Spleen (tissue), 11 donors: ENCODE results near the gene ANO1. TPM values are rescaled to one million over a fixed set of nuclear protein-coding genes. Genes with fewer than 3 reads are reported as not detected.

Experiments used
- DNase-seq: peaks from one replicate; pipeline ENCODE4 v3.0.0-alpha.2; 2020
- H3K27ac ChIP-seq, 8 donors: fragments of 200-600 bp; sonication (generic) in 7 of 8; 1 replicate in 4 of 8; 2 replicates in 4 of 8; pipeline versions ENCODE4 v1.5.0 to v1.8.0; 2016 to 2021; ENCODE audit warnings: inconsistent platforms in 4 of 8, mild to moderate bottlenecking in 4 of 8, moderate library complexity in 1 of 8
- H3K27me3 ChIP-seq, 7 donors: fragments of 200-600 bp; sonication (generic) in 6 of 7; replicated peaks in 1 of 7; 1 replicate in 4 of 7; 2 replicates in 3 of 7; pipeline versions ENCODE4 v1.5.0 to v1.8.0; 2016 to 2021; ENCODE audit warnings: inconsistent platforms in 3 of 7, mild to moderate bottlenecking in 1 of 7
- H3K36me3 ChIP-seq, 6 donors: fragments of 200-600 bp; sonication (generic) in 5 of 6; 1 replicate in 4 of 6; 2 replicates in 2 of 6; pipeline versions ENCODE4 v1.5.0 to v1.8.0; 2016 to 2021; ENCODE audit warnings: inconsistent platforms in 2 of 6
- H3K4me1 ChIP-seq, 6 donors: fragments of 200-600 bp; sonication (generic) in 5 of 6; 1 replicate in 3 of 6; 2 replicates in 3 of 6; pipeline versions ENCODE4 v1.5.0 to v1.8.0; 2016 to 2021; ENCODE audit warnings: inconsistent platforms in 3 of 6
- H3K4me3 ChIP-seq, 8 donors: fragments of 200-600 bp; sonication (generic) in 7 of 8; 1 replicate in 4 of 8; 2 replicates in 4 of 8; pipeline versions ENCODE4 v1.5.0 to v1.8.0; 2016 to 2021; ENCODE audit warnings: inconsistent platforms in 4 of 8, mild to moderate bottlenecking in 4 of 8, moderate library complexity in 2 of 8
- H3K9me3 ChIP-seq, 8 donors: fragments of 200-600 bp; sonication (generic) in 7 of 8; 1 replicate in 4 of 8; 2 replicates in 4 of 8; pipeline versions ENCODE4 v1.5.0 to v1.8.0; 2016 to 2021; ENCODE audit warnings: inconsistent platforms in 4 of 8
- POLR2A ChIP-seq, 3 donors: fragments of 450-650 bp; IDR thresholded peaks; one replicate each; pipeline ENCODE4 v1.5.1; 2017; ENCODE audit warnings: antibody characterized with exemption in 3 of 3, mild to moderate bottlenecking in 1 of 3
- POLR2AphosphoS5 ChIP-seq, 3 donors: sonication (generic); formaldehyde crosslinking; IDR thresholded peaks; one replicate each; pipeline ENCODE4 v1.5.1; 2017; ENCODE audit warnings: antibody characterized with exemption in 3 of 3
- WGBS, 5 donors: extraction: QIAGEN DNeasy Blood & Tissue Kit in 3 of 5; methylation state at CpG; one replicate each; pipeline versions ENCODE4 v1.1.5 to v1.1.7; 2013 to 2018; 5-methylcytosine and 5-hydroxymethylcytosine counted together
- intact Hi-C: fragments of 100-400 bp; cut with DNase I; formaldehyde crosslinking; loops from one replicate; pipeline ENCODE4 v1.15.0; 2023; ENCODE audit warnings: low total_unique reads
- polyA plus RNA-seq, 3 donors: library from polyadenylated mRNA; stranded (reverse); fragments of 200-250 nt; gene quantifications; one replicate each; pipeline ENCODE4 v1.2.1, GENCODE V29; 2013
- total RNA-seq, 7 donors: library from RNA; depleted of rRNA in 3 of 7; stranded (reverse); fragments of >200 nt in 3 of 7; fragmentation: NEBNext Ultra II Directional in 4 of 7; extraction: Animal tissue kit (Norgen Biotek cat#: 25700) in 4 of 7; gene quantifications; one replicate each; pipeline versions ENCODE4 v1.1.0 to v1.2.1, GENCODE V29; 2016 to 2021
- TF ChIP-seq, protein P1 (sequence below), 11 experiments: fragments of 200-600 bp in 7 of 11; fragments of 450-650 bp in 4 of 11; sonication (generic) in 4 of 11; IDR thresholded peaks in 8 of 11; conservative IDR thresholded peaks in 3 of 11; 1 replicate in 7 of 11; 2 replicates in 4 of 11; pipeline versions ENCODE4 v1.4.0 to v1.8.0; 2016 to 2021; ENCODE audit warnings: antibody characterized with exemption in 11 of 11, inconsistent platforms in 4 of 11, mild to moderate bottlenecking in 1 of 11
- donor health status: healthy with polysubstance abuse.
- donor health status: DM: no; HTN: no; CAD: no; lungs with moderate emphysema.
- donor health status: DM: no; HTN: no; CAD: no.
- donor health status: Bipolar disorder and iron deficiency.
- donor health status: healthy.
- donor health status: DM: no; HTN: no; CAD: no.
- donor health status: DM: yes; HTN: yes; CAD: no.

The ANO1 gene
- total and polyA plus RNA-seq, 10 donors = 0.22 to 1.2 (median 0.62) TPM

- intact Hi-C loops = no loop called here
- 64 to 72% (median 65%) methylated on average over 13 to 14 of the region's 14 CpGs for whole genome bisulfite sequencing, 5 donors
- no peak for DNase-seq
Observed at GRCh38 chr11:70122490-70123198, 44.5 kb downstream of the ANO1 start.

GRCh38 chr11:70123711-70124110 lies 45.6 kb downstream of the ANO1 start:
- H3K4me1 ChIP-seq = peaks cover 0 to 10% (median 0%) of the 10 kb centered on the region in 6 donors
- no peak for TF ChIP-seq POLR2A (IDR thresholded peaks at IDR 0.05)
- no peak for TF ChIP-seq POLR2AphosphoS5 (IDR thresholded peaks at IDR 0.05)
- TF ChIP-seq, protein P1, sequence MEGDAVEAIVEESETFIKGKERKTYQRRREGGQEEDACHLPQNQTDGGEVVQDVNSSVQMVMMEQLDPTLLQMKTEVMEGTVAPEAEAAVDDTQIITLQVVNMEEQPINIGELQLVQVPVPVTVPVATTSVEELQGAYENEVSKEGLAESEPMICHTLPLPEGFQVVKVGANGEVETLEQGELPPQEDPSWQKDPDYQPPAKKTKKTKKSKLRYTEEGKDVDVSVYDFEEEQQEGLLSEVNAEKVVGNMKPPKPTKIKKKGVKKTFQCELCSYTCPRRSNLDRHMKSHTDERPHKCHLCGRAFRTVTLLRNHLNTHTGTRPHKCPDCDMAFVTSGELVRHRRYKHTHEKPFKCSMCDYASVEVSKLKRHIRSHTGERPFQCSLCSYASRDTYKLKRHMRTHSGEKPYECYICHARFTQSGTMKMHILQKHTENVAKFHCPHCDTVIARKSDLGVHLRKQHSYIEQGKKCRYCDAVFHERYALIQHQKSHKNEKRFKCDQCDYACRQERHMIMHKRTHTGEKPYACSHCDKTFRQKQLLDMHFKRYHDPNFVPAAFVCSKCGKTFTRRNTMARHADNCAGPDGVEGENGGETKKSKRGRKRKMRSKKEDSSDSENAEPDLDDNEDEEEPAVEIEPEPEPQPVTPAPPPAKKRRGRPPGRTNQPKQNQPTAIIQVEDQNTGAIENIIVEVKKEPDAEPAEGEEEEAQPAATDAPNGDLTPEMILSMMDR (IDR thresholded peaks at IDR 0.05 in 8 of 11, conservative IDR thresholded peaks at IDR 0.05 in 3 of 11) = no peak
- H3K27ac ChIP-seq = no peak overlapping the region
- H3K36me3 ChIP-seq = no peaks in the 10 kb centered on the region
- no peak for DNase-seq
- H3K9me3 ChIP-seq = no peaks in the 10 kb centered on the region
- intact Hi-C loops = no loop called here
- H3K27me3 ChIP-seq = peaks cover 0 to 10% (median 0%) of the 10 kb centered on the region in 7 donors
- H3K4me3 ChIP-seq = no peak overlapping the region
- WGBS, 5 donors = 79 to 89% (median 84%) methylated on average over 4 of the region's 4 CpGs

More at GRCh38 chr11:70122490-70123198, 44.5 kb downstream of the ANO1 start:
- TF ChIP-seq POLR2AphosphoS5 (IDR thresholded peaks at IDR 0.05) = no peak
- TF ChIP-seq, protein P1 (IDR thresholded peaks at IDR 0.05 in 8 of 11, conservative IDR thresholded peaks at IDR 0.05 in 3 of 11) = no peak
- TF ChIP-seq POLR2A (IDR thresholded peaks at IDR 0.05) = no peak
- Histone ChIP-seq H3K4me3 (no peak overlapping the region), H3K36me3 (no peaks in the 10 kb centered on the region), H3K27me3 (peaks cover 0 to 14% (median 0%) of the 10 kb centered on the region in 7 donors), H3K9me3 (no peaks in the 10 kb centered on the region), H3K27ac (no peak overlapping the region), H3K4me1 (no peaks in the 10 kb centered on the region)

DNA sequence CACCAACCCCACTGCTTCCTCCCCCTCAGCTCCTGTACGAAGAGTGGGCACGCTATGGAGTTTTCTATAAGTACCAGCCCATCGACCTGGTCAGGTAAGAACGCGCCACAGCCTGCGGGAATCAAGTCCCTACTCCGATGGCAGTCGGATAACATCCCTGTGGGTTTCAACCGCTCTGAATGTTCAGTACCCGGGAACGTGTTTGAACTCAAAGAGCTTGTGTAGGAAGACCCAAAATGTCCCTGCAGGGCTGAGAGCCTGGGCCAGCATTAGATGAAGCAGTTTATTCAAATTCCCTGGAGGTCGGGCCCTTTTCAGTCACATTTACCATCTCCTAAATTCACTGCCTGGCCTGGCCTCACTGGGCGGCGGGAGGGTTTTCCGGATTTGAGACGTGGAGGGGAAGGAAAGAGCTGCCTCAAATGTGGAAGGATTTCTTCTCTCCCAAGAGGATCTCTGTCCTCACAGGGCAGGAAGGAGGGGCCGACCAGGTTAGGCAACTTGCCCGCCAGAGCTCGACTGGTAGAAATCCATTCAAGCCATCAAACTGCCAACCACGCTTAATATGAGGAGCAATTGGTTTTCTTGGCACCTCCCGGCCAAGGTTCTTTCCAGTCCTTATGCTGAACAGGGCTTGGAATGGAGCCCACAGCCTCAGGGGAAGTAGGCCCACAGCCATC lies 46.3 kb downstream of the ANO1 start:
- Histone ChIP-seq H3K9me3 (no peaks in the 10 kb centered on the region), H3K36me3 (no peaks in the 10 kb centered on the region), H3K4me3 (no peak overlapping the region), H3K27ac (no peak overlapping the region), H3K27me3 (peaks cover 0 to 10% (median 0%) of the 10 kb centered on the region in 7 donors), H3K4me1 (peaks cover 0 to 13% (median 0%) of the 10 kb centered on the region in 6 donors)
- no peak for DNase-seq
- 60 to 78% (median 77%) methylated on average over 15 to 21 of the region's 21 CpGs for WGBS, 5 donors
- no peak for TF ChIP-seq POLR2A (IDR thresholded peaks at IDR 0.05)
- TF ChIP-seq, protein P1 (IDR thresholded peaks at IDR 0.05 in 8 of 11, conservative IDR thresholded peaks at IDR 0.05 in 3 of 11) = no peak
- TF ChIP-seq POLR2AphosphoS5 (IDR thresholded peaks at IDR 0.05) = no peak
- intact Hi-C loops = no loop called here

DNA sequence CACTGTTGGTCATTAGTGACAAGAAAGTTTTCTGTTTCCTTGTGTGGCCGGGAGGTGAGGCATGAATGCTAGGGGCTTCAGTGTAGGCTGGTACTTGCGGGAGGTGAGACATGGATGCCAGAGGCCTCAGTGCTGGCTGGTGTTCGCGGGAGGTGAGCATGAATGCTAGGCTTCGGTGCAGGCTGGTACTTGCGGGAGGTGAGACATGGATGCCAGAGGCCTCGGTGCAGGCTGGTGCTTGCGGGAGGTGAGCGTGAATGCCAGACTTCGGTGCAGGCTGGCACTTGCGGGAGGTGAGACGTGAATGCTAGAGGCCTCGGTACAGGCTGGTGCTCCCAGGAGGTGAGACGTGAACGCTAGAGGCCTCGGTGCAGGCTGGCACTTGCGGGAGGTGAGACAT lies 48.4 kb downstream of the ANO1 start:
- 83 to 91% (median 90%) methylated on average over 17 of the region's 17 CpGs for WGBS, 5 donors
- no peak for TF ChIP-seq POLR2A (IDR thresholded peaks at IDR 0.05)
- Histone ChIP-seq H3K27ac (no peak overlapping the region), H3K9me3 (no peaks in the 10 kb centered on the region), H3K36me3 (no peaks in the 10 kb centered on the region), H3K27me3 (peaks cover 0 to 10% (median 0%) of the 10 kb centered on the region in 7 donors), H3K4me3 (no peak overlapping the region), H3K4me1 (peaks cover 0 to 13% (median 0%) of the 10 kb centered on the region in 6 donors)
- no peak for DNase-seq
- intact Hi-C loops = no loop called here
